Rectal smooth muscle tissue (tissue), 1 donor: ENCODE data around the gene CDH20.
"Not testable (repeated sequence)": the region's sequence is repeated elsewhere in the genome, so short reads cannot be mapped to it uniquely, and the experiment has no call there.

ENCODE experiments used
- H3K27ac ChIP-seq: one replicate; pipeline ENCODE4 v1.7.0; 2013; ENCODE audit warnings: low read depth, low read length, inconsistent platforms
- H3K27me3 ChIP-seq: one replicate; pipeline ENCODE4 v1.7.0; 2013; ENCODE audit warnings: low read length; ENCODE audit not compliant: control insufficient read depth, insufficient read depth
- H3K36me3 ChIP-seq: one replicate; pipeline ENCODE4 v1.7.0; 2013; ENCODE audit warnings: low read length; ENCODE audit not compliant: control insufficient read depth, insufficient read depth
- H3K4me1 ChIP-seq: one replicate; pipeline ENCODE4 v1.7.0; 2013; ENCODE audit warnings: low read length; ENCODE audit not compliant: control insufficient read depth, insufficient read depth
- H3K4me3 ChIP-seq: one replicate; pipeline ENCODE4 v1.7.0; 2013; ENCODE audit warnings: low read length
- H3K9ac ChIP-seq: one replicate; pipeline ENCODE4 v1.7.0; 2013; ENCODE audit warnings: low read length

The CDH20 gene

DNA sequence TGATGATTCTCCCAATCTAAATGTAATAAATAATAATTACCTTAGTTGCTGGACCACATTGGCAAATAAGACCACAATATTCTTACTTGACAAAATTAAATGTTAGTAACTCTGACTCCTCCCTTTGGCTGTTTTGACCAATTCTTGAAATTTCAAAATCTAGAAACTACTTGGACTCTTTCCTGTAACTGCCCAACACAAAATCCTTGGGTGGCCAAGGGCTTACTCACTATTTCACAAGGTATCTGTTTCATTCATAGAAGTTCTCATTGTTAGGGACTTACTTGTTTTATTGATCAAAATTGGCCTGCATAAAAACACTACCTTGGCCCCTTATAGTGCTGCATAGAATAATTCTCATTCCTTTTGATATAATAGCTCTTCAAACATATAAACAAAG, 19.4 kb downstream of the CDH20 start:
- H3K4me1 ChIP-seq = no peaks in the 10 kb centered on the region
- H3K27ac ChIP-seq = no peak overlapping the region
- no peak overlapping the region for H3K4me3 ChIP-seq
- no peaks in the 10 kb centered on the region for H3K36me3 ChIP-seq
- no peaks in the 10 kb centered on the region for H3K27me3 ChIP-seq
- H3K9ac ChIP-seq = no peak overlapping the region

DNA sequence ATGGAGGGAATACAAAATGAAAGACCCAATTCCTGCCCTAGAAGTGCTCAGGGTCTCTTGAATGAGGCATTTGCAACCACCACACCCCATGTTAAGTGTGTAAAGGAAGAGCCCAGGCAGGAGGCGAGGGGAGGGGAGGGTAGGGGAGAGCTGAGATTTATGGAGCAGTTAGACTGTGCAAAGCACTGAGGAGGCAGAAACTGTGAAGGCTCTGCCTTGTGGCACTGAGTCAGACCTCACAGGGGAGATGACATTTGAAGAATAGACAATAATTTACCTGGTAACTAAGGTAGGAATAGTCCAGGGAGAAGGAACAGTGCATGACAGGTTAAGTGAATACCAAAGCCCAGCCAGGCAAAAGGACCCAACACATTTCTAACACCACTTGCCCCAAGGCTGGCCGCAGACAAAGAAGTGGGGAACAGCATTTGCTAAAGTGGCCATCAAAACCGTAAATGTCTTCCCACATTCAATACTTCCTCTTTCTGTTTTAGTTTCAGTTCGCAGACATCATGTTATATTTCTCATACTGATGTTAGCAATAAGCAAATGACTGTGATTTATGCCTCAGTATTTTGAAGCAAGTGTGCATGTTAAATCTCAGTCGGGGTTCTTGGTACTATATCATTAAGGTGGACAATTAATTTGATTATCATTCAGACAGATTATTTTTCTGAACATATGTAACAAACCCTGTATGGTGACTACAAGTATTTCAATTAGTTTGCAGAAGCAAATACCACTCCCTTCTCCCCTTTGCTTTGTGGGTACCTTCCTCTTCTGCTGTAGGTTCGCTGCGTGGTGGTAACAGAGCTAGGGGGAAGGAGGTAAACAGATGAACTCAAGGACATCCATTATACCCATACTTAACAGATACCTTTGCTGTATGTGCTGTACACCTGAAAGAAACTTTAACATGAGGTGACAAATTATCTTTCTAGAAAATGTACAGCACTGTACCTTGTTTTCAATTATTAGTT, 27.5 kb downstream of the CDH20 start:
- Histone ChIP-seq H3K4me1 (no peaks in the 10 kb centered on the region), H3K27me3 (no peaks in the 10 kb centered on the region), H3K36me3 (no peaks in the 10 kb centered on the region), H3K4me3 (peak overlapping the region; percentile 30), H3K27ac (no peak overlapping the region), H3K9ac (no peak overlapping the region)

DNA sequence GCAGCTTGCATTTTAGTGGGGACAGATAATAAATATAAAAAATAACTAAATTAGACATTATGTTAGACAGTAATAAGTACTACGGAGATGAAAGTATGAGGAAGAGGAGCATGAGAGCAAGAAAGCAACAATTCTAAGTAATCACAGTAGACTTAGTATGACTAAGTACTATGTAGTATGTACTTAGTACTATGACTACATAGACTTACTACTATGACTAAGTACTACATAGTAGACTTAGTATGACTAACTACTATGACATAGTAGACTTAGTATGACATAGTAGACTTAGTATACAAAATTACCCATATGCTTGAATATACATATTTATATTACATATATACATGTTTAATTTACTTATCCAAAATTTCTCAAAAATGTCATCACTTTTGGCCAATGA, 29.3 kb downstream of the CDH20 start:
- H3K27ac ChIP-seq = no peak overlapping the region

DNA sequence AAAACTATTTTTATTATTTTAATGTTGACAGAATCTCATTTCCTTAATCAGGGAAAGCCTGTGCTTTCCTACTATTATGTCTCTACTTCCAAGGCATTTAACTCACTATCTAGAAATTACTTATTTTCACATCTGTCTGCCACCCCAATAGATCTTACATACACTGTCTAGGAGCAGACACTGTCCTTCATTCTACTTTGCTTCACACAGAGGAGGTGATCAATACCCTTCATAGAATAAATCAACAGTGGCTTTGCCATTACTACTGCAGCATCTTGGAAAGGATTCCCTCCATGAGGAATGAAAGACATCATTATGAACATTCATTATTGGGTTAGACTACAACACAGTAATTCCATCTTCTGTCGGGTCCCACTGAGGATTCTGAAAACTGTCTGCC, 31.7 kb downstream of the CDH20 start:
- Histone ChIP-seq H3K4me3 (no peak overlapping the region), H3K36me3 (no peaks in the 10 kb centered on the region), H3K27me3 (no peaks in the 10 kb centered on the region), H3K27ac (no peak overlapping the region), H3K4me1 (no peaks in the 10 kb centered on the region), H3K9ac (no peak overlapping the region)

More for the DNA sequence above, 29.3 kb downstream of the CDH20 start:
- no peaks in the 10 kb centered on the region for H3K36me3 ChIP-seq
- no peak overlapping the region for H3K9ac ChIP-seq
- no peaks in the 10 kb centered on the region for H3K27me3 ChIP-seq
- H3K4me1 ChIP-seq = no peaks in the 10 kb centered on the region
- no peak overlapping the region for H3K4me3 ChIP-seq

DNA sequence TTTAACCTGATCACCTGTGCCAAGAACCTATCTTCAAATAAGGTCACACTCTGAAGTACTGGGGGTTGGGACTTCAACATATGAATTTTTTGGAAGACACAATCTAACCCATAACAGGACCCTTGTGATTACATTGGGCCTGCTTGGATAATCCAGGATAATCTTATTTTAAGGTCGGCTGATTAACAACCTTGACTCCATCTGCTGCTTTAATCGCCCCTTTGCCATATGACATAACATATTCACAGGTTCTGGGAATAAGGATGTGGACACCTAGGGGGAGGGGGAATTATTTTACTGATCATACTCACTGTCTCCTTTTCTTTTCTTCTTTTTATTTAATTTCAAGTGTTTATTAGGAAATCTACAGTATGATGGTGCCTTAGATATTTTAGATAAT, 34.8 kb downstream of the CDH20 start:
- no peaks in the 10 kb centered on the region for H3K27me3 ChIP-seq

DNA sequence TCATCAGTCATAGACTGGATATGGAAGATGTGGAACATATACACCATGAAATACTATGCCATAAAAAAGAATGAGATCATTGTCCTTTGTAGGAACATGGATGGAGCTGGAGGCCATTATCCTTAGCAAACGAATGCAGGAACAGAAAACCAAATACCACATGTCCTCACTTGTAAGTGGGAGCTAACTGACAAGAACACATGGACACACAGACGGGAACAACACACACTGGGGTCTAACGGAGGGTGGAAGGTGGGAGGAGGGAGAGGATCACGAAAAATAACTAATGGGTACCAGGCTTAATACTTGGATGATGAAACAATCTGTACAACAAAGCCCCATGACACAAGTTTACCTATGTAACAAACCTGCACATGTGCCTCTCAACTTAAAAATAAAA, 36.4 kb downstream of the CDH20 start:
- H3K4me3 ChIP-seq, H3K27me3 ChIP-seq, H3K4me1 ChIP-seq, H3K36me3 ChIP-seq, H3K9ac ChIP-seq, H3K27ac ChIP-seq: not testable (repeated sequence)

More for the DNA sequence above, 34.8 kb downstream of the CDH20 start:
- H3K4me1 ChIP-seq = no peaks in the 10 kb centered on the region
- H3K4me3 ChIP-seq = no peak overlapping the region
- no peaks in the 10 kb centered on the region for H3K36me3 ChIP-seq
- no peak overlapping the region for H3K9ac ChIP-seq
- no peak overlapping the region for H3K27ac ChIP-seq

DNA sequence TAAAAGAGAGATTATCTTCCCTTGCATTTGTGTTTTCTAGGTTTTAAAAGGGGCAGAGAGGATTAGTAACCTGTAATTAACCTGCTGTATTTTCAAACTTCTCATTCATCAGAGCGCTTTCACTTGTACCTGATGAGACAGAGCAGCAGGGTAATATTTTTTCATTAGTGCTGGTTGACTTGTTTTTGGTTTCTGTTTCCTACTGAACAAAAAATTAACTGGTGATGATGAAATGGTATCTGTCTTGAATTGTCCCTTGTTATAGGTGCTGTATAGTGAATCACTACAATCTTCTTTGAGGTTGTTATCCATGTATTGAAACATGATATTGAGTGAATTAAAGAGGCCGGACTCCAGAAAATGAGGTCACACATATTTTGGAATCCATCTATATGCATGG, 37.9 kb downstream of the CDH20 start:
- Histone ChIP-seq H3K27ac (no peak overlapping the region), H3K4me1 (no peaks in the 10 kb centered on the region), H3K36me3 (no peaks in the 10 kb centered on the region), H3K9ac (no peak overlapping the region), H3K4me3 (no peak overlapping the region), H3K27me3 (no peaks in the 10 kb centered on the region)

DNA sequence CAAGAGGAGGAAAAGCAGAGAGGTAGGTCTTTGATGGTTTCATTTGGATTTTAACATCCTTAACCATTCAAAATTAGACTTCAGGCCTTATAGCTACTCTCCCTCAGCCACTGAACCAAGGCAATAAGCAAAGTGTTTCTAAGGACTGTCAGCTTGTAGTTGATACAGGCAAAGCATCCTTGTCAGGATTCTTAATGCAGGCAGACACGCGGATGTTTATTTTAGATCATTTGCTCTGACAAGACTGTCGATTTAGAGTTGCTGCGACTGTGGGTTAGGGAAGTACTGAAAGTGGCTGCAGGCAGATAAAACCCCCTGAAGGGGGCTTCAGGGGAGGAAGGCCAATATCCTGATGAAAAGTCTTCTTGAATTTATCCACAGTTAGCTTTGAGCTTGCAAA, 46.6 kb downstream of the CDH20 start:
- H3K27me3 ChIP-seq = no peaks in the 10 kb centered on the region
- H3K27ac ChIP-seq = no peak overlapping the region
- no peaks in the 10 kb centered on the region for H3K4me1 ChIP-seq
- no peak overlapping the region for H3K9ac ChIP-seq
- H3K4me3 ChIP-seq = no peak overlapping the region
- no peaks in the 10 kb centered on the region for H3K36me3 ChIP-seq

DNA sequence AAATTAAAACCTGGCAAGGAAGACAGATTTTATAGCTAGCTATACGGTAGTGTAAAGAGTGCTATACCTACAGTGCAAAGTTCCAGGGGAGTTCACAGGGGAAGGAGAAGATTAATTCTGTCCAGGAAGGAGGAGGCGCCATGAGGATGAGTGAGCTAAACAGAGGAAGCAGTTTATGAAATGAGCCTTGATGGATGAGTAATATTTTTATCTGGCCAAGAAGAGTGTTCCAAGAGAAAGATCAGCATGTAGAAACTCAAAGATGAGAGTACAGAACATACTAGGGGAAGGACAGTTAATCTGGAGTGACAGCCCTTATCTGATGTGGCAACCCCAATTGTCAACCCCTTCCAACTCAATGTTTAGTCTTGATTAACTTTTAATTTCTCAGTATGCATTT, 54.8 kb downstream of the CDH20 start:
- H3K36me3 ChIP-seq = no peaks in the 10 kb centered on the region
- H3K9ac ChIP-seq = no peak overlapping the region
- no peaks in the 10 kb centered on the region for H3K27me3 ChIP-seq
- H3K27ac ChIP-seq = no peak overlapping the region
- H3K4me1 ChIP-seq = no peaks in the 10 kb centered on the region
- no peak overlapping the region for H3K4me3 ChIP-seq

DNA sequence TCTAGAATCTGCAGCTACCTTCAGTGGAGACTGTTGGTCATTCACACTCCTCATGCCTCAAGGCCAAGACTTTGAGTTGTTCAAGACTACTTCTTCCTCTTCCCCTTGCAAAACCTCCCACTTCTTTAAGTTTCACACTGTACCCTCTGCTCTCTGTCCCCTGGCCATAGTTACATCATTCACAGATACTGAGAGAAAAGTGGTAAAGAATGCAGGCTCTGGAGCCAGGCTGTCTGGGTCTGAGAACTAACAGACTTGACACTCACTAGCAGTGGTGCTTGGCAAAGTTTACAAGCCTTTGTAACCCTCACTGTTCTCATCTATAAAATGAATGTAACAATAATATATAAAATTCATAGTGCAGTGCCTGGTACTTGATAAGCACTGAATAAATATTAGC, 61.8 kb downstream of the CDH20 start:
- Histone ChIP-seq H3K4me3 (no peak overlapping the region), H3K4me1 (no peaks in the 10 kb centered on the region), H3K27ac (no peak overlapping the region), H3K27me3 (no peaks in the 10 kb centered on the region), H3K36me3 (no peaks in the 10 kb centered on the region), H3K9ac (no peak overlapping the region)

DNA sequence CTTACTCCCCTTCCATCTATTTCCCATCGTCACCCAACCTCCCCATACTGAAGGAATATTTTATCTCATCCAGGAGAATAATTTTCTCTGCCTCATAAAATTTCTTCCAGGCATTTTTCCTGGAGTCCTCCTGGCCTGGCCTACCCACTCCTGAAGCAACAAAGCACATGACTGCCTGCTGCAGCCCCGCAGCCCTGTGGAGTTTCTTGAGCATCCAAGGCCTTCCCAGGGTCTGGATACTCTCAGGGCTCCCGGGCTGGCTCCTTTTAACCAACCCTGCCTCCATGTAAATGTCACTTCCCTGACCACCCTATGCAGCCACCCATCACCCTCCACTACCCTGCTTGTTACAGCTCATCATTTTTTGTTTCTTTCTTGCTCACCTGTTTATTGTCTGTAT, 64.0 kb downstream of the CDH20 start:
- Histone ChIP-seq H3K27ac (no peak overlapping the region), H3K27me3 (no peaks in the 10 kb centered on the region), H3K4me1 (no peaks in the 10 kb centered on the region), H3K4me3 (no peak overlapping the region), H3K9ac (no peak overlapping the region), H3K36me3 (no peaks in the 10 kb centered on the region)

DNA sequence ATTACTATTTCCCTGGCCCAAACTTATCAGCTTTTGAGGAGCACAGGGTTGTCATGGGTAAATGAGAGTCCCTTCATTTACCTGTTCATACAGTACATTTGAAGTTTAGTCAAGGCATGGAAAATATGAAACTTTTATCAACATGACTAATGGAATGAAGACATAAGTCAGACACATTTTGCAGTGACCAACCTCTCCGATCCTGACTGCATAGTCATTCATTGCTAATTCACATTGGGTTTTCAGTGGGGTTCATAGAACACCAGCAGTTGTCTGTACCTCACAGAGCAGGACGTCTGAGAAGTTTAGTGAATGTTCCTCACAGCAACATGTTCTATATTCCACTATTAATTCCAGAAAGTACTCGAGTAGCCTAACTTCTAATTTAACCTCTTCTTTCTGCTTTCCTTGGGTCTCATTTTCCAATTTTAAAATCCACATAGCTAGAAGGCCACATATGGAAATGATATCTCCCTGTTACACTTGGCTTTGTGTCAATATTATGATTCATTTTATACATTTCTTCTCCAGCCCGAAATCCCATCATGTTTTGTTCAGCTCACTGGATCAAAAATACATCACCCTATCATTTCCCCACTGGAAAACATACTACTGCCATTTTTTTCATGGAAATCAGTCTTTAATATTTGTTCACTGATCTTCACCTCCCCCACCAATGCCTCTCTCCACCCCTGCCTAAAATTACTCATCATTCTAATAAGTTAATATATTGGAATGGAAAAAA, 65.9 kb downstream of the CDH20 start:
- Histone ChIP-seq H3K27ac (no peak overlapping the region), H3K4me1 (no peaks in the 10 kb centered on the region), H3K36me3 (no peaks in the 10 kb centered on the region), H3K9ac (no peak overlapping the region), H3K4me3 (no peak overlapping the region), H3K27me3 (no peaks in the 10 kb centered on the region)
